HG02571 (cell line): ENCODE data around the gene IL1RAP.

Source experiments
- ATAC-seq: cut with Tn5 transposase; IDR thresholded peaks from one replicate; pipeline ENCODE4 v1.9.1; 2021; ENCODE audit warnings: mild to moderate bottlenecking, moderate library complexity; ENCODE audit not compliant: unreplicated experiment

Gene IL1RAP

GRCh38 chr3:190541008-190541407 lies 27.1 kb downstream of the IL1RAP start:
- no peak for ATAC-seq

- ATAC-seq = no peak
These were observed 27.7 kb downstream of the IL1RAP start for GRCh38 chr3:190541560-190541959.

DNA sequence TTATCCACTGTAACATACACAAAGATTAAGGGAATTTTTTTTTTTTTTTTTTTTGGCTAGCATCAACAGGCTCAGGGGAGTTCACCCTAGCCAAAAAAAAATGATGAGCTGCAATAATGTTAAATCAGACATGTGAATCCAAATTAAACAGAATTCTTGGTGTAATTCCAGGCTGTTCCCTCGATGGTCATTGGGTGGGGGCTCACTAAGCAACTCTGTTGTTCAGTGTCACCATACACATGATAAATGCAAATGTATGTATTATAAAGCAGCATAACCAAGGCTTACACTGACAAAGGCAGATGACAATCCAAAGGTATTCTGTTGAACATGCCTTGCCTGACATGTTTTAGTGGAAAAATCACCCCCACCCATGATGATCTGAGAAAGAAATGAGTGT lies 29.0 kb downstream of the IL1RAP start:
- ATAC-seq = no peak

DNA sequence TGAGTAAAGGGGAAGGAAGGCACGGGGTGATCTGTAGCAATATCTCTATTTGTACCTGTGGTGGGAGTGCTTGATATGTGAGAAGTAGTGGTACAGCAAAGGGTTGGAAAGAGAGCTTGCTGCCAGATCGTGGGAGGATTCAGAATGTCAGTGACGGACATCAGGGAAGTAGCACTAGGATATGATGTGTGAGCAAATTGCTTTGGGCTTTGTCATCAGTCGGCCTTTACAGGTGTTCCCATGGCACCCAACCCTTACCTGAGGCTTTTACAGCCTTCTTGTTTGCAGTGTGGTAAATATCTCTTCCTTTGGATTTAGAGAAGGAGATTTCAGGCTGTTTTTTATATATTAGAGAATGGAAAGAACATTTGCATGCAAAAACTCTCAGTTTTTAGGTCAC lies 29.8 kb downstream of the IL1RAP start:
- ATAC-seq = no peak

DNA sequence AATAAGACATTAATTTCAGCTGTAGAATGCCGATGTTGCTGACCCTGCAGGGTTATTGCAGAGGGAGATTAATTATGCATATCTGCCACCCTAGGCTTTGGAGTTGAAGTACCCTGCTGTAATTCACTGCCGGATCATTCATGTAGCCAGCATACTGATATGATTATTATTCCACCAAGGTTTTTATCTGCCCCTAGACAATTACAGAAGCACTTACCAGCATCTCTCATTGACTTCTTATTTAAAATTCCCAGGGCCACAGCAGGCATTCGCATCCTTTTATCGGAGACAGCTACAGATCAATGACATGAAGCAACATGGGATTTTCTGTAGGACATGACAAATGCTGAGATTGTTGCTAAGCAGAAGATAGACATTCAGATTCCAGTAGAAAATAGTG lies 31.3 kb downstream of the IL1RAP start:
- no peak for ATAC-seq

DNA sequence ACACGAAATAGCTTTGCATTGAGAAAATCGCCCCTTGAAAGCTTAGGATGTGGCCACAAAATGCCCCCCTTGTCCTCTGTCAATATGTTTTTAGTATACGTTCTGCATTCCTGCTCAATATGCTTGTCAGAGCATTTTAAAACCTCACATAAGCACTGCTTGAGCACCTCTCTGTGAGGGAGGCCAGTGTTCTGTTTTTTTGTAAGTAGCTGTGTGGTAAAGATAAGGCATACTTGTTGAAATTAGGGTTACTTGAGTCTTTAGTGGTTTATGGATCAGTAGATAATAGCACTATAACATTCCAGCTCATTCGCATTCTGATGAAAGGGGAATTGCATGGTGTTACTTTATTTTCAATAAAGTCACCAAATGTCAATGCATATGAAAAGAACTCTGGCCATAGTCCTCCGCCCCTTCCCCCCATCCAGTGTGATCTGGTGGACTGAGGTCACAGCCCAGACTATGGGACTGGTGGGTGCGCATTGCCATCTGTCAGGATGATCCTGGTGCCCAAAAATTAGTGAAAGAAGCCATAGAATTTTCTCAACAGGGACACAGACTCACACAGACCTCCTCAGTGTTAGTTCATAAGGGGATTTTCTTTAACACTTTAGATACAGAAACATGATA lies 33.1 kb downstream of the IL1RAP start:
- ATAC-seq = no peak

DNA sequence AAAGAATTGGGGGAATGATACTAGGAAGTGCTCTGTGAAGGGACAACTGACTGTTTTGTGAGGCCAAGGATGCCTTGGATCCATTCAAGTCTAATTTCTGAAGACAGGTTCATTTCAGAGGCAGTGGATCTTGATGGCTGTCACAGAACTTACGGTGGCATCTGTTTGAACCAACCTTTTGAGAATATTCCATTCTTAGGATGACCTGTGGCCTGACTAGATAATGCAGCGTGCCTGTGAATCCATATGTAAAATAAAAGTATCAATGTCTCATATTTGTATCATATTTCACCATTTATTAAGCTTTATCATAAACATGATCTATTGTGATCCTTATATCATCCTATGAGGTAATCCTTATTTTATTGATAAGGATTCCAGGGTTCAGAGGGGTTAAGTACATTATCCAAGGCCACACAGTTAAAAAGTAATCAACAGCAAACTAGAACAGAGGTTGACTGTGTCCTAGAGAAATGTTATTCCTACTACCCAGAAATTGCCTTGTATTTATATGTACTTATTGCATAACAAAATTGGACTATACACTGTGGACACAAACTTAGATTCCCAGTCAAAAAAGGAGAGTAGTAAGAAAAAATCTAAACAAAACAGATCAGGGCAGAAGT lies 34.3 kb downstream of the IL1RAP start:
- ATAC-seq = no peak

- no peak for ATAC-seq
These were observed 38.1 kb downstream of the IL1RAP start for GRCh38 chr3:190552021-190552420.

- no peak for ATAC-seq
These were observed 39.3 kb downstream of the IL1RAP start for GRCh38 chr3:190552969-190553759.

- ATAC-seq = no peak
These were observed 40.3 kb downstream of the IL1RAP start for GRCh38 chr3:190554197-190554596.

DNA sequence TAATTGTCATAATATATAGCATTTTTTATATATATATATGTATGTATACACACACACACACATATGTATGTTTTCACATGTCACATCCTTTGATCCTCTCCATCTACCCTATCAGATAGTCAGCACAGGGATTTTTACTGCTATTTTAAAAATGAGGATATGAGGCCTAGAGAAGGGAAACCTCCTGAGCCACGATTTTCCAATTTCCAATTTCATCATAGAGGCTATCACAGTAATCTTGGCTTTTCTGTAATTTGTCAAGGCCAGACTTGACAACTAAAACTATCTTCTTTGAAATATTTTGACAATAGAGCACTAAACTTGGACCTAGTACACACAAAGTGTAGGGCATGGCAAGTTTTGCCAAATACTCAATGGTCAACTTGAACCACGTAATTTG lies 42.5 kb downstream of the IL1RAP start:
- ATAC-seq = no peak

- no peak for ATAC-seq
These were observed 43.4 kb downstream of the IL1RAP start for GRCh38 chr3:190557296-190557695.

GRCh38 chr3:190558316-190558715 lies 44.4 kb downstream of the IL1RAP start:
- ATAC-seq = no peak

- no peak for ATAC-seq
These were observed 44.9 kb downstream of the IL1RAP start for GRCh38 chr3:190558796-190559195.

- ATAC-seq = no peak
These were observed 46.4 kb downstream of the IL1RAP start for GRCh38 chr3:190560013-190560895.

DNA sequence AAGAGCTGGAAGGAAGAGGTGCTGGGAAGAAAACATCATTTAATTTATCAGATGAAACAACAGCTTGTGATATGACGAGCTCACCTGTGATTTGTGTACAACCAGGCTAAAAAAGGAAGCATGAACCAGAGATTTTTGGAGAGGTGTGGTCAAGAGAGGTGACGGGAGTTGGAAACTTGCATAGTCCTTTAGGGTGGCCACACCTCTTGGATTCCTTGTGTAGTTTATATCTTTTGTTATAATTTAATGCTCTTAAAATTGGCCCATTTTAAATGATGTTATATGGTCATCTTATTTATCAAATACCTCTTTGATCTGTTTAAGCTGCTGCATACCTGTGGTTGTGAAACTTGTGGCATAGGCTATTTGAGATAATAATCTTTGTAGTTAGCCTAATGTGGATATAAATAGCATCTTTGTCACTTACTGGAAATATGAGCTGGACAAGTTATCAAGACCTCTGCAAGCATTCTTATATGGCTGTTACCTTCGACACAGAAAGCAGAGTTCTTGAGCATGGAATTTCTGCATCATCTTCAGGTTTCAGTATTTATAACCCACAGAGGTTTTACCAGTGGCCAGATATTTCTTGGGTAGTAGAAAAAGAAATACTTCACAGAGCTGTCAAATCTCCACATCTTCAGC lies 49.1 kb downstream of the IL1RAP start:
- ATAC-seq = no peak

GRCh38 chr3:190564175-190564574 lies 50.3 kb downstream of the IL1RAP start:
- ATAC-seq = no peak

DNA sequence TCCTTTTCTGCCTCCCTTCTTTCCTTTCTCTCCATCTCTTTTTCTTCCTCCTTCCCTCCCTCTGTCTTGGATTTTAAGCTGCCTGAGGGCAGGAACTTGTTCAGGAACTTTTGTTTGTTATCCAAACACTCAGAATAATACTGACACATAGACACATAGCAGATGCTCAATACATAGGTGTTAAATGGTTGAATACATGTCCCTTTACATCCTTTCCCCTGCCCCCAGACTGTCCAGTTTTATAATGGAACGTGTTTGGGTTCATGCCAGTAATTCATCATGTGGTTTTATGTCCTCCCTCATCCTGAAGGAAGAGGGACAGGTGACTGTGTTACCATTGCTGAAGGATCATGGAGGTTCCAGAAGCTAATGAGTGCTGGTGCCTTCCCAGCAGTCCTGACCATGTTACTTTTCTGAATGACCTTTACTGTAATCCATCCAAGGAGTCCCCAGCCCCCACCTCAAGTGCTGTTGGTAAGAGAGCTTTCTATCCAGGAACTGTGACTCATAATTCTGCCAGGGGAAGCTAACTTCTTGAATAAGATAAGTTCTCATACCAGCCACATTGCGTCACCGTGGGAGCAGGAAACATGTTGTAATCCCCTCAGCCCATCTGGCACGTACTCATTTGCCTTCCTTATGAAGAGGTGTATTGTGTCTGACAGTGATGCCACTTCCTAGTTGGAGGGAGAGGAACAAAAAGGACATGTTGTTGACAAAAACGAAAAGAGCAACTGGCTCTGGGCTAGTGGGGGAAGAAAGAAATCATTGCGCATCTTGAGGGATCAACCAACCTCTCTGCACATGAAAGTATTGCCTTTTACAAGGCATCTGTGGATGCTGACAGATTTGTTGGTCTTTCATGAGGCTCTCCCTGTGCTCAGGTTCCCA lies 52.4 kb downstream of the IL1RAP start:
- no peak for ATAC-seq

GRCh38 chr3:190568036-190568435 lies 54.2 kb downstream of the IL1RAP start:
- no peak for ATAC-seq

DNA sequence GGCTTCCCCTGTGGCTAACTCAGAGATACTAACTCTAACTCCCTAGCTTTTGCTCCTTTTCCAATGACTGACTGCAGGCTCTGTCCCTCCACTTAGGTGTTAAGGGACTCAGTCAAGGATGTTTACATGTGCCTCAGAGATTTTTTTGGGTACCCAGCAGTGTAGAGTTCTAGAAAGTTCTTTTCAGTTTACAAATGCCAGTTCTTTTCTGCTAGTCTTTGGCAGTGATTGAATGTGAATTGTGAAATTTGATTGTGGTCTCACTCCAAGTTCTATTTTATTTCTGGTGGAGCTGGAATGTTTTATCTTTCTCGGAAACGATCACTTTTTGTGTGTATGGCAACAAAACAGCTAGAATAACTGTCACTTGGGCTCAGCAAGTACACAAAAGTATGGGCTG lies 60.6 kb downstream of the IL1RAP start:
- ATAC-seq = no peak
